Muscle layer of colon (tissue), 2 donors: ENCODE data around the gene KPNB1.

Experiments used
- H3K27ac ChIP-seq: one replicate; pipeline ENCODE4 v1.7.0; 2013; ENCODE audit warnings: low read depth, mild to moderate bottlenecking, low read length, moderate library complexity
- H3K27me3 ChIP-seq, 2 donors: one replicate each; pipeline ENCODE4 v1.7.0; 2013; ENCODE audit warnings: low read length in 2 of 2, mild to moderate bottlenecking in 2 of 2; ENCODE audit not compliant: insufficient read depth in 2 of 2, control insufficient read depth in 1 of 2
- H3K36me3 ChIP-seq: one replicate; pipeline ENCODE4 v1.7.0; 2013; ENCODE audit warnings: mild to moderate bottlenecking, low read length; ENCODE audit not compliant: insufficient read depth
- H3K4me1 ChIP-seq: one replicate; pipeline ENCODE4 v1.7.0; 2013; ENCODE audit warnings: mild to moderate bottlenecking, low read length; ENCODE audit not compliant: insufficient read depth
- H3K4me3 ChIP-seq, 2 donors: one replicate each; pipeline ENCODE4 v1.7.0; 2013; ENCODE audit warnings: low read length in 2 of 2, low read depth in 1 of 2, mild to moderate bottlenecking in 1 of 2, moderate library complexity in 1 of 2
- H3K9ac ChIP-seq: one replicate; pipeline ENCODE4 v1.7.0; 2013; ENCODE audit warnings: low read length
- H3K9me3 ChIP-seq: one replicate; pipeline ENCODE4 v1.7.0; 2013; ENCODE audit warnings: mild to moderate bottlenecking, low read length
- donor health status: abdominal sarcoma.
- donor health status: Adenocarcinoma of cecum.

KPNB1 gene

DNA sequence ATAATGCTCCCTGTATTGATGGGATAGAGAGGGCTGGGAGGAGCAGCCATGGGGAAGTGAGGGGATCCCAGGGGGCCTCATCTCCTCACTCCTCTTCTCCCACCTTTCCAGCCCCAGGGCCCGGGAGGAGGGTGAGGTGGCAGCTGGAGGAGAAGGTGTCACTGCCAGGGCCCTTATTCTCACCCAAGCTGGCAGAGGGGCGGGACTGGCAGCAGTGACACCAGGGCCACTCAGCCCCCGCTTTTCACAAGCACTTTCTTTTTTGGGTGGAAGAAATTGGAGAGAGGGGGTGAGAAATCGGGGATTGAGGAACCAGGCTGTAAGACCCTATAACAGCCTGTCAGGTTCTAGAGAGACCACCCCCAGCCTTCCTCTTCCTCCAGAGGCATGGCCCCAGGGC lies 81.0 kb downstream of the KPNB1 start:
- Histone ChIP-seq H3K27ac (no peak overlapping the region), H3K27me3 (peaks cover 14 to 49% of the 10 kb centered on the region in 2 donors), H3K36me3 (no peaks in the 10 kb centered on the region), H3K9ac (no peak overlapping the region), H3K9me3 (no peaks in the 10 kb centered on the region), H3K4me3 (no peak overlapping the region), H3K4me1 (peaks cover 5% of the 10 kb centered on the region)

- H3K9ac ChIP-seq: no peak overlapping the region
- peaks cover 14 to 42% of the 10 kb centered on the region in 2 donors for H3K27me3 ChIP-seq
- no peaks in the 10 kb centered on the region for H3K36me3 ChIP-seq
- H3K4me3 ChIP-seq: no peak overlapping the region
- no peaks in the 10 kb centered on the region for H3K9me3 ChIP-seq
- H3K27ac ChIP-seq: no peak overlapping the region
- H3K4me1 ChIP-seq: peaks cover 5% of the 10 kb centered on the region
Measured at GRCh38 chr17:47731396-47731795, 81.7 kb downstream of the KPNB1 start.

- Histone ChIP-seq H3K27me3 (peaks cover 14 to 44% of the 10 kb centered on the region in 2 donors), H3K4me3 (no peak overlapping the region), H3K27ac (no peak overlapping the region), H3K9ac (no peak overlapping the region), H3K36me3 (no peaks in the 10 kb centered on the region), H3K4me1 (peaks cover 5% of the 10 kb centered on the region), H3K9me3 (no peaks in the 10 kb centered on the region)
Measured at GRCh38 chr17:47732399-47733046, 82.8 kb downstream of the KPNB1 start.

DNA sequence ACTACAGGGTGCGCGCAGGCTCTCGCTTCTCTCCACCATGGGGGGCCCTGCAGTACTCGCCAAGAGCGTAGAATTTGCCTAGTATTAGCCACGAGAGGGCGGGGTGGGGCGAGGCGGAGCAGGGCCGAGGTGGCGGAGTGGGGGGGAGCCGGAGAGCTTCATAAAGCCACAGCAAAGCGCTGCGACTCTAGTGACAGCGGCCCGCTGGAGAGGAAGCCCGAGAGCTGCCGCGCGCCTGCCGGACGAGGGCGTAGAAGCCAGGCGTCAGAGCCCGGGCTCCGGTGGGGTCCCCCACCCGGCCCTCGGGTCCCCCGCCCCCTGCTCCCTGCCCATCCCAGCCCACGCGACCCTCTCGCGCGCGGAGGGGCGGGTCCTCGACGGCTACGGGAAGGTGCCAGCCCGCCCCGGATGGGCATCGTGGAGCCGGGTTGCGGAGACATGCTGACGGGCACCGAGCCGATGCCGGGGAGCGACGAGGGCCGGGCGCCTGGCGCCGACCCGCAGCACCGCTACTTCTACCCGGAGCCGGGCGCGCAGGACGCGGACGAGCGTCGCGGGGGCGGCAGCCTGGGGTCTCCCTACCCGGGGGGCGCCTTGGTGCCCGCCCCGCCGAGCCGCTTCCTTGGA lies 83.4 kb downstream of the KPNB1 start, which contains the start of gene TBX21:
Gene TBX21, plus strand, starts transcription at position 190 of the 627 bp plus-strand sequence. Its CDS starts 219 bp downstream, at position 409.
- no peaks in the 10 kb centered on the region for H3K36me3 ChIP-seq
- H3K27ac ChIP-seq: no peak within 1 kb of the TSS
- peaks cover 14 to 40% of the 10 kb centered on the region in 2 donors for H3K27me3 ChIP-seq
- peaks cover 5% of the 10 kb centered on the region for H3K4me1 ChIP-seq
- H3K9me3 ChIP-seq: no peaks in the 10 kb centered on the region
- no peak within 1 kb of the TSS for H3K9ac ChIP-seq
- H3K4me3 ChIP-seq: peak within 1 kb of the TSS in 1 of 2 donors; percentile 9

GRCh38 chr17:47733674-47734410 lies 84.1 kb downstream of the KPNB1 start:
- H3K9ac ChIP-seq: no peak overlapping the region
- peaks cover 5% of the 10 kb centered on the region for H3K4me1 ChIP-seq
- H3K27me3 ChIP-seq: peaks cover 14 to 40% of the 10 kb centered on the region in 2 donors
- no peaks in the 10 kb centered on the region for H3K9me3 ChIP-seq
- peak overlapping the region in 1 of 2 donors; percentile 9 for H3K4me3 ChIP-seq
- no peaks in the 10 kb centered on the region for H3K36me3 ChIP-seq
- H3K27ac ChIP-seq: no peak overlapping the region

GRCh38 chr17:47735139-47735464 lies 85.4 kb downstream of the KPNB1 start:
- H3K36me3 ChIP-seq: no peaks in the 10 kb centered on the region
- peaks cover 14 to 40% of the 10 kb centered on the region in 2 donors for H3K27me3 ChIP-seq
- no peak overlapping the region for H3K4me3 ChIP-seq
- H3K9ac ChIP-seq: no peak overlapping the region
- no peaks in the 10 kb centered on the region for H3K9me3 ChIP-seq
- H3K4me1 ChIP-seq: peaks cover 5% of the 10 kb centered on the region
- H3K27ac ChIP-seq: no peak overlapping the region
